Activated CD4-positive, CD25-positive, alpha-beta regulatory T cell treated with anti-CD3 and anti-CD28 coated beads, Interleukin-2, amount 50 U/mL, for 16 hours (primary cell): Measurements from ENCODE around the gene OR8G5.
"Not testable (repeated sequence)": the region's sequence is repeated elsewhere in the genome, so short reads cannot be mapped to it uniquely, and the experiment has no call there.

ENCODE experiments used
- DNase-seq: peaks from one replicate; pipeline ENCODE4 v3.0.0-alpha.2; 2020; ENCODE audit warnings: low read depth, low spot score

Gene OR8G5

GRCh38 chr11:124256076-124256475 is at the start of gene OR8G5:
TSS of gene OR8G5 (plus strand) at chr11:124256376. CDS start at chr11:124264932, 8,556 bp downstream.
- DNase-seq: no peak

DNA sequence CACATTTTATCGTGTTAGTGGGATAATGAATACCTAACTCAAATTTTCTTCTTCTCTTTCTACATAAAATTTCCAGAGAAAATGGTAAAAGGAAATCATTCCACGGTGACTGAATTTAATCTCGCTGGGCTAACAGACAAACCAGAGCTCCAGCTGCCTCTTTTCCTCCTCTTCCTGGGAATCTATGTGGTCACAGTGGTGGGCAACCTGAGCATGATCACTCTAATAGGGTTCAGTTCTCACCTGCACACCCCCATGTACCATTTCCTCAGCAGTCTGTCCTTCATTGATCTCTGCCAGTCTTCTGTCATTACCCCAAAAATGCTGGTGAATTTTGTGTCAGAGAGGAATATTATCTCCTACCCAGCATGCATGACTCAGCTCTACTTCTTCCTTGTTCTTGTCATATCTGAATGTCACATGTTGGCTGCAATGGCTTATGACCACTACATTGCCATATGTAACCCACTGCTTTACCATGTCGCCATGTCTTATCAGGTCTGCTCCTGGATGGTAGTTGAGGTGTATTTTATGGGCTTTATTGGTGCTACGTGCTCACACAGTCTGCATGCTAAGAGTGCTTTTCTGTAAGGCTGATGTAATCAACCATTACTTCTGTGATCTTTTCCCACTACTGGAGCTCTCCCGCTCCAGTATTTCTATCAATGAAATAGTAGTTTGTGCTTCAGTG is 48.9 kb upstream of the OR8G5 start:
- DNase-seq: no peak

- DNase-seq: no peak
Observed at GRCh38 chr11:124209824-124210357, 46.3 kb upstream of the OR8G5 start.

DNA sequence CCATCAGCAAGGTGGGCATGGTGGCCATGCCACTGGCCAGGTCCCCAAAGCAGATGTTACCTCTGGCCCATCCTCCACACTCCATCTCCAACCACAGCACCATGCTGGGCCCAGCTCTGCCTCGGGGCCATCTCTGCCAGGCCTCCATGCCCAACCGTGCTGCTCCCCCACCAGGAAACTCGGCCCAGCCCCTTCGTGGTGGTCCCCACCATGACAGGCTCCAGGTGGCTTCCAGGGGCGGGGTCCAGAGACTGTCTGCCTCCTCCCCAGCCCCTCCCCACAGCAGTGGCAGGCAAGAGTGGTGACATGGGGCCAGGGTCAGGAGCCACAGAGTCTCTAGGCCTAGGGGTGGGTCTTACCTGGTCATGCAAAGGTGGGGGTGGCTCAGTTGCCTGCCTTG is 45.8 kb upstream of the OR8G5 start:
- no peak for DNase-seq

DNA sequence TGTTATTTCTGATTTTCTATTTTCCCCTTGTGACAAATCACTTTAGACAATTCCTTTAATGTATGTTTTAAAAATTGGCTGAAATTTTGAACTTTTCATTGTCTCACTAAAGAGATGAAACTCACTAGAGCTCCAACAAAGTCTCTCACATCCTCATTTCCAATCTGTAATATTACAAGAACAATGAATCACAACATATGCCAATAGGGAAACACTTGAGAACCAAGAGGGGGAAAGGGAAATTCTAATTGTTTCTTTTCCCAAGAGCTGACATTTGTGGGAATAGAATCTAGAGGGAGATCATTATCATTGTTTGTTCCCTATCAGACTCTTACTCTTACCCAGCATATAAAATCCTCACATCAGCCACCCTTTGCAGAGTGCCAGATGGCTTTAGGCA is 44.9 kb upstream of the OR8G5 start:
- no peak for DNase-seq

- DNase-seq: no peak
Observed at GRCh38 chr11:124214027-124214426, 42.1 kb upstream of the OR8G5 start.

DNA sequence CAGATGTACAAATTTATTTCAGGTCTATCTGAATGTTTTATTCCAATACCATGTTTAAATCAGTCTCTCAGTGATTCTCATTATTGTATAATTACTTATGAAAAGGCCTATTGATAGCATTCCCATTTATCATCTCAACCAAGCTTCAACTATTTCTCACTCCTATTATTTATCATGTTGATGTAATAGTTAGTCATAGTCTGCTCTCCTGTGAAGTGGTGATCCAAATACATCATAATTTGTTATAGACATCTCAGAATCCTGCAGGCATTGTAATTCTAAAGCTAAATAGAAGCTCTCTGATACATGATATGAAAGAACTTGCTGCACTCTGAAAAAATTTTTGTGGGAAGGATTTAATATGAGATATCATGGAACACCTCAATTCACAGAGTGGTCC is 37.0 kb upstream of the OR8G5 start:
- no peak for DNase-seq

DNA sequence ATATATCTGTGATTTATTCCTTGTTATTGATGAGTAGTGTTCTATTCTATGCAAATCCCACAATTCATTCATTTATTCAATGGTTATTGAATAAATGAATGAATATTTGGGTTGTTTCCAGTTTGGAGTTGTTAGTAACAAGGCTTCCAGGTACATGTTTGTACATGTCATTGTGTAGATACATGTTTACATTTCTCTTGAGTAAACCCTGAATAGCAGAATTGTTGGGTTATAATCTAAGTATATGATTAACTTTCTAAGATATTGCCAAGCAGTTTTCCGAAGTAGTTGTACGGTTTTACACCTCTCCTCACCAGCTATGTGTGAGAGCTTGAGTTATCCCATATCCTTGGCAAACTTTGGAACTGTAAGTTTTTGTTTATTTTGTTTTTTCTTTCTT is 33.8 kb upstream of the OR8G5 start:
- DNase-seq: no peak

DNA sequence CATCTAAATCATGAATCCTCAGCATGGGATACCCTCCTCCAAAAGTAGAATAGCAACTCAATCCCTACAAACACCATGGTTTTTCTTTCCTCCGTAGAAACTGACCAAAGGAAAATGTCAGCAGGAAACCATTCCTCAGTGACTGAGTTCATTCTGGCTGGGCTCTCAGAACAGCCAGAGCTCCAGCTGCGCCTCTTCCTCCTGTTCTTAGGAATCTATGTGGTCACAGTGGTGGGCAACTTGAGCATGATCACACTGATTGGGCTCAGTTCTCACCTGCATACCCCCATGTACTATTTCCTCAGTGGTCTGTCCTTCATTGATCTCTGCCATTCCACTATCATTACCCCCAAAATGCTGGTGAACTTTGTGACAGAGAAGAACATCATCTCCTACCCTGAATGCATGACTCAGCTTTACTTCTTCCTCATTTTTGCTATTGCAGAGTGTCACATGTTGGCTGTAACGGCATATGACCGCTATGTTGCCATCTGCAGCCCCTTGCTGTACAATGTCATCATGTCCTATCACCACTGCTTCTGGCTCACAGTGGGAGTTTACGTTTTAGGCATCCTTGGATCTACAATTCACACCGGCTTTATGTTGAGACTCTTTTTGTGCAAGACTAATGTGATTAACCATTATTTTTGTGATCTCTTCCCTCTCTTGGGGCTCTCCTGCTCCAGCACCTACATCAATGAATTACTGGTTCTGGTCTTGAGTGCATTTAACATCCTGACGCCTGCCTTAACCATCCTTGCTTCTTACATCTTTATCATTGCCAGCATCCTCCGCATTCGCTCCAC is 31.4 kb upstream of the OR8G5 start:
- not testable (repeated sequence) for DNase-seq

DNA sequence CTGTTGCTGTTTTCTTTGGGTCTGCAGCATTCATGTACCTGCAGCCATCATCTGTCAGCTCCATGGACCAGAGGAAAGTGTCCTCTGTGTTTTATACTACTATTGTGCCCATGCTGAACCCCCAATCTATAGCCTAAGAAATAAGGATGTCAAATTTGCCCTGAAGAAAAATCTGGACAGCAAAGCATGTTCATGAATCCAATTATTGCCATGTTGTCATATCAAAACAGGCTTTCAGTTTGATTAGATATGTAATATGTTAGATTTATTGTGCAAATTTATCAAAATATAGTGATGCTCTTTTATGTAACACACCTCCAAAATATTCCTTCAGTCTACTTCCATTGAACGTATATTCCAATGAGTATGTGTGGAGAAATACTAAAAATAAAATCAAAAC is 30.7 kb upstream of the OR8G5 start:
- DNase-seq: no peak

GRCh38 chr11:124233376-124233775 is 22.8 kb upstream of the OR8G5 start:
- DNase-seq: no peak

DNA sequence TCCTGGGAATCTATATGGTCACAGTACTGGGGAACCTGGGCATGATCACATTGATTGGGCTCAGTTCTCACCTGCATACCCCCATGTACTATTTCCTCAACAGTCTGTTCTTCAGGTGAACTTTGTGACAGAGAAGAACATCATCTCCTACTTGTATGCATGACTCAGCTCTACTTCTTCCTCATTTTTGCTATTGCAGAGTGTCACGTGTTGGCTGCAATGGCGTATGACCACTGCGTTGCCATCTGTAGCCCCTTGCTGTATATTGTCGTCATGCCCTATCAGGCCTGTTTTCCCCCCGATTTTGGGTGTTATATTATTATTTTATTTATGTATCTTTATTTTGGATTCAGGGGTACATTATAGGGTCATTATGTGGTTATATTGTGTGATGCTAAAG is 17.7 kb upstream of the OR8G5 start:
- no peak for DNase-seq

- no peak for DNase-seq
Observed at GRCh38 chr11:124240621-124241397, 15.4 kb upstream of the OR8G5 start, which contains the start of gene OR8G1. TSS of gene OR8G1 (plus strand) at chr11:124241095. CDS start at chr11:124249676, 8,581 bp downstream.

DNA sequence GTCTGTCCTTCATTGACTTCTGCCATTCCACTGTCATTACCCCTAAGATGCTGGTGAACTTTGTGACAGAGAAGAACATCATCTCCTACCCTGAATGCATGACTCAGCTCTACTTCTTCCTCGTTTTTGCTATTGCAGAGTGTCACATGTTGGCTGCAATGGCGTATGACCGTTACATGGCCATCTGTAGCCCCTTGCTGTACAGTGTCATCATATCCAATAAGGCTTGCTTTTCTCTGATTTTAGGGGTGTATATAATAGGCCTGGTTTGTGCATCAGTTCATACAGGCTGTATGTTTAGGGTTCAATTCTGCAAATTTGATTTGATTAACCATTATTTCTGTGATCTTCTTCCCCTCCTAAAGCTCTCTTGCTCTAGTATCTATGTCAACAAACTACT is 6.3 kb upstream of the OR8G5 start:
- DNase-seq: not testable (repeated sequence)

- not testable (repeated sequence) for DNase-seq
Observed at GRCh38 chr11:124265041-124265440, 8.9 kb downstream of the OR8G5 start.

DNA sequence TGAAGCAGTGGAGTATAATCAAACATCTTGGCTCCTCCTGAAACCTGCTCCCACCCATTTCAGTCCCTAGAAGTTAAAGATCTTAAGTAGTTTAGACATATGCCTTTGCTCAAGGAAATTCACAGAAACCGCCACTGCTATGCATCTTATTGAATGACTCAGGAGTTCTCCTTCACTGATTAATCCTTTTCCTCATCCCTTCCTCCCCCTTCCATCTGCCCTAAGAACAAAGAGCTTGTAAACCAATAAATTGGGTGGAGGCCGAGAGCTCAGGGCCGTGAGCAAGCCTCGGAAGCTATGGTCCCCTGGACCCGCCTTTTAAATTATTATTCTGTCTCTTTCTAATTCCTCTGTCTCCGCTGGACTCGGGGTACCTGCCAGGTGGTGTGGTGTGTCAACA is 14.7 kb downstream of the OR8G5 start:
- DNase-seq: not testable (repeated sequence)

- DNase-seq: no peak
Observed at GRCh38 chr11:124274000-124274399, 17.8 kb downstream of the OR8G5 start.

GRCh38 chr11:124276081-124276480 is 19.9 kb downstream of the OR8G5 start:
- DNase-seq: no peak

GRCh38 chr11:124277207-124277606 is 21.0 kb downstream of the OR8G5 start:
- DNase-seq: no peak

- no peak for DNase-seq
Observed at GRCh38 chr11:124277804-124278203, 21.6 kb downstream of the OR8G5 start.

DNA sequence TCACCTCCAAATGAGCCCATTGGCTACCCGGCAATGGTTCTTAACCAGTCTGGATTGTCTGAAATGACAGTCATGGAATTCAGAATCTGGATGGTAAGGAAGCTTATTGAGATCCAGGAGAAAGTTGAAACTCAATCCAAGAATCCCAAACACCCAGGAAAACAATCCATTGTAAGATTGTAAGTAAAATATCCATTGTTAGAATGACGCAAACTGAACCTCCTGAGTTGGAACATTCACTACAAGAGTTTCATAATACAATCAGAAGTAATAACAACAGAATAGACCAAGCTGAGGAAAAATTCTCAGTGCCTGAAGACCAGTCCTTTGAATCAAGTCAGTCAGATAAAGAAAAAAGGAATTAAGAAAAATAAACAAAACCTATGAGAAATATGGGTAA is 22.1 kb downstream of the OR8G5 start:
- DNase-seq: no peak
